Retinal pigment epithelial cell (primary cell): Measurements from ENCODE around the gene C2orf81.

Experiments used
- DNase-seq: peaks from one replicate; pipeline ENCODE4 v3.0.0-alpha.2; 2010; ENCODE audit warnings: low read depth
- H3K4me3 ChIP-seq: 2 replicates; pipeline ENCODE4 v1.5.1; 2011; ENCODE audit warnings: mild to moderate bottlenecking, low read length, control low read depth, moderate library complexity
- CTCF ChIP-seq: conservative IDR thresholded peaks from 2 replicates; pipeline ENCODE4 v1.5.1; 2011; ENCODE audit warnings: low read depth, low read length, control low read depth, inconsistent platforms

C2orf81 gene

DNA sequence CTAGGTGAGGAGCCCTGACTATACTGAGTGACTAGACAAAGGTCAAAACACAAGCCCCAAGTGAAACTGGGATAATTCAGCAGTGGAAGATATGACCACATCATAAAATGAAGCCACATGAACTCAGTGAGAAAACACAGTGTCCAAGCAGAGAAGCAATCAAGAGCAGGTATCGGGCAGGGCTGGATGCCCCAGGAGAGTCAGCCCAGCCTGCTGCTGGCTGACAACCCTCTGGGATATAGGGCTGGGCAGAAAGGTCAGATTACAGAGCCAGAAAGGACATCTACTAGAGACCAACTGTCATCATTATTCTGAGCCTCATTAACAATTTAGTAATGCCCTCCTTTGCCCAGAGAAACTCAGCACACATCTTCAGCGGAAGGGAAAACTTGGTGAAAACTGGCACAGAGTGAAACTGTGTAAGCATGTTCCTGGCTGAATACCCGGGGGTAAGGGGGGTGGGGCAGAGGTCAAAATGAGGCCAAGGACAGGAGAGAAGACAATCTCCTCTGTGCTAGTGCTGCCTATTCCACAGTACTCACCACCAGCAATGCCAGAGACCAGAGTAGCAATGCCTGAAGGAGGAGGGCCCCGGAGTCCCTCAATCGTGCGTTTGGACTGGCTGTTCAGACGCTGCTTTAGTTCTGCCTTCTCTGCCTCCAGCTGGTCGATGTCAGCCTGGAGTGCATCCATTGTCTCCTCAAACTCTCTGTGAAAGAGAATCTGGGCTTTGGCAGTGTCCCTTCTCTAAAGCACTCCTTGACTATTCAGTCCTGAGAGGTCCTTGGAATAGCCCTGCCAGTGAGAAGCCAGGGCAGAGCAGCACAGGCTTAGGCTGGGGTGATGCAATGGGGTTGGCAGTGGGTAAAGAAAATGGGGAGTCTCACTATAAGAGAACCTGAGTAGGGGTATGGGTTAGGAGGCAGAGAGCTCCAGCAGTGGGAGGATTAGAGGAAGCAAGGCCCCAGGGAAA is 56.6 kb downstream of the C2orf81 start:
- H3K4me3 ChIP-seq: no peak overlapping the region
- no peak for DNase-seq
- no peak for TF ChIP-seq CTCF
